Thymus (tissue), 11 donors: ENCODE results near the gene APOBEC3A. TPM values are rescaled to one million over a fixed set of nuclear protein-coding genes. Genes with fewer than 3 reads are reported as not detected.
"Not testable (repeated sequence)": the region's sequence is repeated elsewhere in the genome, so short reads cannot be mapped to it uniquely, and the experiment has no call there.

Experiments used
- DNase-seq, 9 donors: peaks; one replicate each; pipeline ENCODE4 v3.0.0-alpha.2; 2013; ENCODE audit warnings: low spot score in 9 of 9, low read depth in 6 of 9, missing footprints in 1 of 9
- H3K27ac ChIP-seq, 2 donors: one replicate each; pipeline ENCODE4 v1.5.1; 2013; ENCODE audit warnings: control low read depth in 1 of 2, low read depth in 1 of 2, low read length in 1 of 2, mild to moderate bottlenecking in 1 of 2, moderate library complexity in 1 of 2
- H3K27me3 ChIP-seq, 2 donors: one replicate each; pipeline ENCODE4 v1.5.1; 2013; ENCODE audit warnings: low read length in 1 of 2; ENCODE audit not compliant: control insufficient read depth in 2 of 2, insufficient read depth in 1 of 2
- H3K36me3 ChIP-seq, 2 donors: one replicate each; pipeline ENCODE4 v1.5.1; 2013; ENCODE audit warnings: low read length in 1 of 2, mild to moderate bottlenecking in 1 of 2, moderate library complexity in 1 of 2; ENCODE audit not compliant: control insufficient read depth in 2 of 2, insufficient read depth in 2 of 2
- H3K4me1 ChIP-seq, 2 donors: one replicate each; pipeline ENCODE4 v1.5.1; 2013; ENCODE audit warnings: low read length in 2 of 2; ENCODE audit not compliant: control insufficient read depth in 2 of 2, insufficient read depth in 2 of 2
- H3K4me3 ChIP-seq, 2 donors: one replicate each; pipeline ENCODE4 v1.5.1; 2013; ENCODE audit warnings: low read length in 2 of 2, control low read depth in 1 of 2, mild to moderate bottlenecking in 1 of 2
- H3K9me3 ChIP-seq, 2 donors: one replicate each; pipeline ENCODE4 v1.5.1; 2013; ENCODE audit warnings: low read length in 1 of 2, mild to moderate bottlenecking in 1 of 2; ENCODE audit not compliant: control insufficient read depth in 2 of 2, insufficient read depth in 1 of 2
- WGBS: extraction: QIAGEN DNeasy Blood & Tissue Kit; methylation state at CpG from one replicate; pipeline ENCODE4 v1.1.7; 2013; 5-methylcytosine and 5-hydroxymethylcytosine counted together
- polyA plus RNA-seq: library from polyadenylated mRNA; stranded (reverse); fragments of 200-250 nt; gene quantifications from one replicate; pipeline ENCODE4 v1.2.3, GENCODE V29; 2013
- total RNA-seq: library from RNA; stranded (reverse); fragments of 120-200 nt; gene quantifications from one replicate; pipeline ENCODE4 v1.2.4, GENCODE V29; 2013
- donor health status: healthy.

The APOBEC3A gene
- total and polyA plus RNA-seq, 2 donors = 1.4 to 17.3 TPM

DNA sequence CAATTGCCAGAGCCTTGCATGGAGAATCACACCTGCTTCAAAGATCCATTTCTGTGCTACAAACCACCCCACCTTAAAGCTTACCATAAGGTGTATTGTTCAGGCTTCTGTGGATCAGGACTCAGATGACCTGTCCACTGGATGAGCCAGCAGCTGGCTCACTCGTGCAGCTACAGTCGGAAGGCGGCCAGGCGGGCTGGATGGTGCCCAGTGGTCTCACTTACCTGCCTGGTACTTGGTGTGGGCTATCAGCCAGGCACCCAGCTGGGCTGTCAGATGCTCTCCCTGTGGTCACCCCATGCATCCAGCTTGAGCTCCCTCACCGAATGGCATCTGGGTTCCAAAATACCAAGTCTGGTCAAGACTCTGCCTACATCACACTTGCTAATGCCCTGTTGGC, 13.8 kb downstream of the APOBEC3A start:
- no peak for DNase-seq
- Histone ChIP-seq H3K9me3 (no peaks in the 10 kb centered on the region), H3K27ac (no peak overlapping the region), H3K4me1 (no peaks in the 10 kb centered on the region), H3K4me3 (no peak overlapping the region), H3K27me3 (peaks cover 0 to 9% of the 10 kb centered on the region in 2 donors), H3K36me3 (no peaks in the 10 kb centered on the region)
- WGBS = 91% methylated on average over 5 of the region's 5 CpGs

DNA sequence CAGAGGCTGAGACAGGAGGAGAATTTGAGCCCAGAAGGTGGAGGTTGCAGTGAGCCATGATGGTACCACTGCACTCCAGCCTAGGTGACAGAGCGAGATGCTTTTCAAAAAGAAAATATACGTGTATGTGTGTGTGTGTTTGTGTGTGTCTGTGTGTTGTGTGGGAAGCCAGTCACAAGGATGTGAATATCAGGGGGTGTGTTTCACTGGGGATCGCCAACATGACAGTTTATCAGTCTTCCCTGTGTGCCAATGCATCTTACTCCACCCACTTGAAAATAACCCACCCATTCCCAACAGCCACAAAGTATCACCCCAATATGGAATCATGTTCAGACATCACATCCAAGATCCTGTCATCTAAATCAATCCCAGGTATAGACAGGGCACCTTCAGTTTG, 14.4 kb downstream of the APOBEC3A start:
- H3K4me3 ChIP-seq = no peak overlapping the region
- no peaks in the 10 kb centered on the region for H3K4me1 ChIP-seq
- WGBS = 98% methylated on average over 3 of the region's 3 CpGs
- DNase-seq = no peak
- H3K27me3 ChIP-seq = peaks cover 0 to 9% of the 10 kb centered on the region in 2 donors
- no peaks in the 10 kb centered on the region for H3K36me3 ChIP-seq
- H3K9me3 ChIP-seq = no peaks in the 10 kb centered on the region
- H3K27ac ChIP-seq = no peak overlapping the region

DNA sequence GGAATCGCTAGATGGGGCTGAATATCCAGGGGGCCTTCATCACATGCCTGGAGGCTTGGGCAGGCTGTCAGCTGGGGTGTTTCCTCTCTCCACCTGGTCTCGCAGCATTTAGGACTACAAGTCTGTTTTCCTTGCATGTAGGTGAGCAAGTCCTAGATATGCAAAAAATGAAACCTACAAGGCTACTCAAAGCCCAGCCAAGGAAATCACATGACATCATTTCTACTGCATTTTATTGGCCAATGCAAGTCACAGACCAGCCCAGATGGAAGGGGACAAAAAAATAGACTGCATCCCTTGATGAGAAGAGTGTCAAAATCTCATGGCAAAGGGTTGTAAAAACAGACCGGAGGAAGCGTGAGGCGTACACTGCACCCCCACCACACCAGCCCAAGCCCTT, 15.1 kb downstream of the APOBEC3A start:
- Histone ChIP-seq H3K9me3 (peaks cover 0 to 1% of the 10 kb centered on the region in 2 donors), H3K27me3 (peaks cover 0 to 9% of the 10 kb centered on the region in 2 donors), H3K4me1 (no peaks in the 10 kb centered on the region), H3K36me3 (no peaks in the 10 kb centered on the region), H3K27ac (no peak overlapping the region), H3K4me3 (no peak overlapping the region)
- no peak for DNase-seq
- WGBS = 91% methylated on average over 5 of the region's 5 CpGs

- Histone ChIP-seq H3K9me3 (peaks cover 0 to 4% of the 10 kb centered on the region in 2 donors), H3K27ac (no peak overlapping the region), H3K4me3 (no peak overlapping the region), H3K27me3 (peaks cover 0 to 9% of the 10 kb centered on the region in 2 donors), H3K36me3 (no peaks in the 10 kb centered on the region), H3K4me1 (no peaks in the 10 kb centered on the region)
- peak in 3 of 9 donors; percentile 20 to 73 (median 47) for DNase-seq
- 50% methylated on average over 15 of the region's 15 CpGs for WGBS
These were observed 16.1 kb downstream of the APOBEC3A start for GRCh38 chr22:38973289-38974169.

- Histone ChIP-seq H3K4me1 (no peaks in the 10 kb centered on the region), H3K36me3 (no peaks in the 10 kb centered on the region), H3K4me3 (no peak overlapping the region), H3K27ac (no peak overlapping the region), H3K27me3 (peaks cover 0 to 9% of the 10 kb centered on the region in 2 donors), H3K9me3 (peaks cover 0 to 4% of the 10 kb centered on the region in 2 donors)
- 97% methylated on average over 18 of the region's 18 CpGs for WGBS
- no peak for DNase-seq
These were observed 16.9 kb downstream of the APOBEC3A start for GRCh38 chr22:38974170-38974825.

DNA sequence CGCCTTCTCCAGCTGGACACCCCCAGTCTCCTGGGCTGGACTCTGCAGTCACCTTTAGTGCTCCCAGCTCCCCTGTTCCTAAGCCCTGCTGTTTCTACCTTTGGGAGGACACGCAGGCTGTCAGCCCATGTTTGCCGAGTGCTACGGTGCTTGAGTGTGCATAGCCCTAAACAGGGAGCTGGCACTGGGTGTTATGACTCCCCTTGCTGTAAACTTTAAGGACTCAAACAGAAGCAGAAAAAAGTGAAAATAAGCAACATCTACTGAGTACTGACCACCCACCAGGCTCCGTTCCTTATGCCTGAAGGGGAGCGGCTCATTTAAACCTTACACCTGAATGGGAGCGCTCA, 17.4 kb downstream of the APOBEC3A start:
- 98% methylated on average over 7 of the region's 7 CpGs for WGBS
- no peak for DNase-seq
- H3K9me3 ChIP-seq = peaks cover 0 to 4% of the 10 kb centered on the region in 2 donors

DNA sequence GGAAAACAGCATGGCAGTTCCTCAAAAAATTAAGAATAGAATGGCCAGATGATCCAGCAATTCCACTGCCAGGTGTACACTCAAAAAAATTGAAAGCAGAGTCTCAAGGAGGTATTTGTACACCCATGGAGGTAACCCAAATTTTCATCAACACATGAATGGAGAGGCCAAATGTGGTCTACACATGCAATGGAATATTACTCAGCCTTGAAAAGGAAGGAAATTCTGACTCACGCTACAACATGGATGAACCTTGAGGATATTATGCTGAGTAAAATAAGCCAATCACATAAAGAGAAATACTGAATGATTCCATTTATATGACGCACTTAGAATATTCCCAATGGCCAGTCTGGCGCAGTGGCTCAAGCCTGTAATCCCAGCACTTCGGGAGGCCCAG, 19.9 kb downstream of the APOBEC3A start:
- not testable (repeated sequence) for DNase-seq, H3K27ac ChIP-seq, H3K27me3 ChIP-seq, H3K36me3 ChIP-seq, H3K9me3 ChIP-seq, H3K4me3 ChIP-seq
- 86% methylated on average over 4 of the region's 4 CpGs for WGBS
- peaks cover 0 to 13% of the 10 kb centered on the region in 2 donors for H3K4me1 ChIP-seq

More for the DNA sequence above, 17.4 kb downstream of the APOBEC3A start:
- H3K36me3 ChIP-seq = no peaks in the 10 kb centered on the region
- no peaks in the 10 kb centered on the region for H3K4me1 ChIP-seq
- H3K27ac ChIP-seq = no peak overlapping the region
- H3K4me3 ChIP-seq = no peak overlapping the region
- H3K27me3 ChIP-seq = peaks cover 0 to 9% of the 10 kb centered on the region in 2 donors

GRCh38 chr22:38980587-38980986, 23.2 kb downstream of the APOBEC3A start:
- not testable (repeated sequence) for DNase-seq, H3K36me3 ChIP-seq, H3K4me3 ChIP-seq, H3K27me3 ChIP-seq, H3K27ac ChIP-seq
- peaks cover 0 to 20% of the 10 kb centered on the region in 2 donors for H3K4me1 ChIP-seq
- 86% methylated on average over 10 of the region's 10 CpGs for WGBS
- H3K9me3 ChIP-seq = peaks cover 0 to 17% of the 10 kb centered on the region in 2 donors
